ENCODE data around the gene PWP1. TPM values are rescaled to one million over a fixed set of nuclear protein-coding genes. Genes with fewer than 3 reads are reported as not detected.

PWP1 gene
- total RNA-seq, 2 experiments from 2014 or later, result 70.6 to 71.5 TPM

GRCh38 chr12:107730618-107731341 lies 45.2 kb downstream of the PWP1 start:
- ChIA-PET CTCF (no interaction called here), POLR2A (no interaction called here)

GRCh38 chr12:107731366-107731765 lies 45.8 kb downstream of the PWP1 start:
- CTCF ChIA-PET, result no interaction called here
- POLR2A ChIA-PET, result no interaction called here

- CTCF ChIA-PET, result no interaction called here
- POLR2A ChIA-PET, result no interaction called here
These were observed 46.8 kb downstream of the PWP1 start for GRCh38 chr12:107732365-107732764.

GRCh38 chr12:107734139-107734538 lies 48.5 kb downstream of the PWP1 start:
- POLR2A ChIA-PET, result no interaction called here
- CTCF ChIA-PET, result no interaction called here

GRCh38 chr12:107735763-107736162 lies 50.2 kb downstream of the PWP1 start:
- POLR2A ChIA-PET, result no interaction called here
- CTCF ChIA-PET, result no interaction called here

DNA sequence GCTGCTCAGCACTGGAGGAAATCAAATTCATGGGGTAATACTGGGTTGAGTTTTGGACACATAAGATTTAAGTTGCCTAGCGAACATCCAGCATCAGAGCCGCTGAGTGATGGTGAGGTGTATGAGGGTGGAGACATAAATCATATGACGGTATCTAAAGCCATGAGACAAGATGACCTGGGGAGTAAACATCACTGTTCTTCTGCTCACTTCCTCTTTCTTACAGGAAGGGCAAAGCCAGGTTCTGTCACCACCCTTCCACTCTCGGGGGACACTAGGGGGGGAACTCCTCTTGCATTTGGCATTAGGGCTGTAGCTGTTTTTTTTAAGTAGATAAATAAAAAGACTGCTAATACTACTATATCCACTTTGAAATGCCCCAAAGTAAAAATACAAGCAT lies 51.3 kb downstream of the PWP1 start:
- ChIA-PET POLR2A (no interaction called here), CTCF (interaction anchor here (0.8 kb wide), 1 partner anchor 22 kb away, joined by 3 read pairs; no protein-coding TSS in a partner anchor)

DNA sequence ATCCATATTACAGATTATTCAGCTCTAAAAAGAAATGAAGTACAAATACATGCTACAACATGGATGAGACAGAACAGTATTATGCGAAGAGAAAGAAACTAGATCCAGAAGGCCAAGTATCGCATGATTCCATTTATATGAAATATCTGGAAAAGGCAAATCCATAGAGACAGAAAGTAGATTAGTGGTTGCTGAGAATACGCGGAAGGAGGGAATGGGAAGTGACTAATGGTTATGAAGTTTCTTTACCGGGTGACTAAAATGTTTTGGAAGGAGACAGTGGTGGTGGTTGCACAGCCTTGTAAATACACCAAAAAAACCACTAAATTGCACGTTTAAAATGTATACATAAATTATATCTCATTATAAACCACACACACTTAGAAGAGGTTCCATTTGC lies 62.9 kb downstream of the PWP1 start:
- ChIA-PET CTCF (no interaction called here), POLR2A (no interaction called here)

DNA sequence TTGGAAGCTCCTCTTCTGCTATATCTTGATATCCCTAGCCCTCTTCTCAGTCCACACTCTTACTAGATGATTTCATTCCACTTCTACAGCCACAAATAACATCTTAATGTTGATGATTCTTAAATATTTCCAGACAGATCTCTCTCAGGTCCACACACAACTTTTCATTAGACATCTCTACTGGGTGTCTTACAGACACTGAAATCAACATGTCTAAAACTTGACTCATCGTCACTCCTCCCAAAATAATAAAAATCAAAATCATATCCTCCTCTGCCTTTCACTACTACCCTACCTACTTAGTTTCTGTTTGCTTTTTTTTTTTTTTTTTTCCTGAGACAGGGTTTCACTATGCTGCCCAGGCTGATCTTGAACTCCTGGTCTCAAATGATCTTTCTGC lies 63.5 kb downstream of the PWP1 start:
- ChIA-PET CTCF (no interaction called here), POLR2A (no interaction called here)

DNA sequence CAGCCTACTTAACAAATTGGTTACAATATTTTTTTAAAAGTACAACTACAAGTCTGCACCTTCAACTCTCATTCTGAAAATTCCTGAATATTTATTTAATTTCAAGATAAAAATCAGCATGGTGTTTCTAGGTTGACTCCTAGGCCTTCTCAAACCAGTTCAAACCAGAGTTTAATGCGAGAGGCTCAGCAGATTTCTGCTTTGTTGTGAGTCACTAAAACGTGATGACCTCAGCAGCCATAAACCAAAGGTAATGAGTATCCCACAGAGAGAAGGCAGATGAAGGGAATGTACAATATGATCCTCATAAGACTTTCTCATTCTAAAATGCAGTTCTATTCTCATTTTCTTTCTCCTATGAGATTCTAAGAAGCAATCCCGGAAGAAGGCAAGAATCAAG lies 73.8 kb downstream of the PWP1 start:
- ChIA-PET CTCF (no interaction called here), POLR2A (no interaction called here)

DNA sequence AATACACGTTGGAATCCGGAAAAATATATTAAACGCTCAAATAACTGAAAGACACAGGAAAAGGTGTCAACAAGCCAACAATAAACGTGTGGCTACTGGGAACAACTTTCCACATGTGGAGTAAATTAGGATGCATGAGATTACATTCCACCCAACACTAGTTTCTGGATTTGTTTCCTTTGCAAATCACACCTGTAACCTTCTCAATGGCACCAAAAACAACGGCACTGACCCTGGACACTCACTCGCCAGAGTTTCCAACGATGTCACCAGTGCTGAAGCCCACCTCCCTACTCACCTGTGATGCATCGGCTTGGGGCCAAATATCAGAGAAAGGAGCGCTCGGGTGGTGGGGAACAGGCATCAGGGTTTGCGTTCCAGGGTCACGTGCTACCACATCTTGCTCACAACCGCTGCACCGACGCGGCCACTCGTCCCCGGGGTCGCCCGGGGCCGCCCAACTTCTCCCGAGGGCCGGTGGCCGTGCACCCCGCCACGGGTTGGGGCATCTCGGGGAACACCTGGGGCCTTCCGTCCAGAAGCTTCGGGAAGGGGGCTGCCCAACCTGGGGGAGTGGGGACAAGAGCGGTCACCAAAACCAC lies 74.7 kb downstream of the PWP1 start:
- CTCF ChIA-PET, result no interaction called here
- POLR2A ChIA-PET, result no interaction called here

- ChIA-PET CTCF (no interaction called here), POLR2A (no interaction called here)
These were observed 75.4 kb downstream of the PWP1 start, which contains the start of gene PRDM4 for GRCh38 chr12:107760809-107761501. Gene PRDM4 (minus strand): TSS chr12:107761137. CDS start chr12:107760515, 622 bp downstream.

GRCh38 chr12:107761502-107761904 lies 75.9 kb downstream of the PWP1 start:
- ChIA-PET CTCF (no interaction called here), POLR2A (no interaction called here)

Other genes with a start within 250 kb of the PWP1 start
- 10 to 100 TPM; 30.6 TPM for gene PRDM4, start 75.3 kb downstream of the PWP1 start, total RNA-seq
- gene ASCL4, start 88.9 kb downstream of the PWP1 start, total RNA-seq, result not detected

Data from activated CD8-positive, alpha-beta memory T cell treated with anti-CD3 and anti-CD28 coated beads for 36 hours (primary cell).